Fibroblast of skin of left biceps (primary cell): ENCODE measurements around the gene RASSF5.

Source experiments
- DNase-seq, 2 experiments: peaks; one replicate each; pipeline ENCODE4 v3.0.0-alpha.2; 2013; ENCODE audit warnings: low read depth in 2 of 2

Gene RASSF5

DNA sequence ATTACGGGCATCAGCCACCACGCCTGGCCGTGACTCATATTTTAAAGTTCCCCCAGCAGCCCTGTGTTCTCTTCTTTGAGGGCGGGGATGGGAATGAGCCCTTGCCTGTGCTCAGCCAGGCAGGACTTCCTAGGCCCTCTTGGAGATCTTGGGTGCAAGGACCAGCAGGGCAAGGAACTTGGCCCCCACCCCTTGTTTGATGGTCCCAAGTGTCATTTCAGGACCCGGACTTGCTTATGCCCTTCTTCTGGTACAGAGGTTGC, 9.3 kb downstream of the RASSF5 start:
- no peak for DNase-seq

- DNase-seq: no peak
Measured at GRCh38 chr1:206517784-206518183, 10.5 kb downstream of the RASSF5 start.

DNA sequence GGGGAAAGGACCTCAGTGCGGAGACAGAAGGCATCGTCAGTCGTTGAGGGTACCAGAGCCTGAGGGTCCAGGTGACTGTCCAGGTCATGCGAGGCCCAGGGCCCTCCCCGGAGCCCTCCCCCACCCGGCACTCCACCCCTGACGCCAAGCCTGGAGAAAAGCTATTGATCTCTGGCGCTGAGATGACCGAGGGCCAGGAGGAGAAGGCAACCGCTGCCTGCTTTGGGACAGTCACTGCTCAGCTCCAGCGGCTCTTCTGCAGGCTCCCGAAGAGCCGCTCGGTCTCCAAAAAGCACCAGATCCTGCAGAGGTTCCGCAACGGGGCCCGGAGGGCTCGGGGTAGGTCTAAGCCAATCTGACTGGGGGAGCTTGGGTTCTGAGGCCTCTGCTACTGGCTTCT, 10.9 kb downstream of the RASSF5 start:
- no peak for DNase-seq

GRCh38 chr1:206518743-206519142, 11.4 kb downstream of the RASSF5 start:
- DNase-seq: no peak

DNA sequence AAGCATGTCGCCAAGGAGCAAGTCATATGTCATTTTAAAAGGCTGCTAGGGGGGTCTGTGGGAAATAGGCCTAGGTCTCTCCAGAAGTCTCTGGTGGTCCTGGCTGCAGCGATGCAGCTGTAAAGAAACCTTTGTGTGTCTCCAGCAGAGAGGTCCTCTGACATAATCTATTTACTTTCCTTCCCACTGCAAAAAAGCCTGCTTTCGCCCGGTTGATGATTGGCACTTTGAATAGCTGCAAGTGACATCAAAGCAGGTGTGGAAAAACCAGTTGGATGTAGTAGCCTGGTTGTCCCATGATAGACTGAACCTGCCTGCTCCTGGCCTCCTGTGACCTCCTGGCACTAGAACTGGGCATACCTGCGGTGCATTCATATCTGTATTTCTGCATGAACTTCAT, 13.8 kb downstream of the RASSF5 start:
- no peak for DNase-seq

GRCh38 chr1:206521694-206522402, 14.5 kb downstream of the RASSF5 start:
- no peak for DNase-seq

GRCh38 chr1:206524739-206525364, 17.5 kb downstream of the RASSF5 start:
- DNase-seq: no peak

GRCh38 chr1:206526064-206526911, 19.0 kb downstream of the RASSF5 start:
- no peak for DNase-seq

DNA sequence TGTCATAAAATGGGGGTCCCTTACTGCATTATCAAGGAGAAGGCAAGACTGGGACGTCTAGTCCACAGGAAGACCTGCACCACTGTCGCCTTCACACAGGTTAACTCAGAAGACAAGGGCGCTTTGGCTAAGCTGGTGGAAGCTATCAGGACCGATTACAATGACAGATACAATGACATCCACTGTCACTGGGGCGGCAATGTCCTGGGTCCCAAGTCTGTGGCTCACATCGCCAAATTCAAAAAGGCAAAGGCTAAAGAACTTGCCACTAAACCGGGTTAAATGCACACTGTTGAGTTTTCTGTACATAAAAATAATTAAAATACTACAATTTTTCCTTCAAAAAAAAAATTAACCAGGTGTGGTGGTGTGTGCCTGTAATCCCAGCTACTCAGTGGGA, 22.1 kb downstream of the RASSF5 start:
- no peak for DNase-seq

- DNase-seq: no peak
Measured at GRCh38 chr1:206532368-206532767, 25.0 kb downstream of the RASSF5 start.

DNA sequence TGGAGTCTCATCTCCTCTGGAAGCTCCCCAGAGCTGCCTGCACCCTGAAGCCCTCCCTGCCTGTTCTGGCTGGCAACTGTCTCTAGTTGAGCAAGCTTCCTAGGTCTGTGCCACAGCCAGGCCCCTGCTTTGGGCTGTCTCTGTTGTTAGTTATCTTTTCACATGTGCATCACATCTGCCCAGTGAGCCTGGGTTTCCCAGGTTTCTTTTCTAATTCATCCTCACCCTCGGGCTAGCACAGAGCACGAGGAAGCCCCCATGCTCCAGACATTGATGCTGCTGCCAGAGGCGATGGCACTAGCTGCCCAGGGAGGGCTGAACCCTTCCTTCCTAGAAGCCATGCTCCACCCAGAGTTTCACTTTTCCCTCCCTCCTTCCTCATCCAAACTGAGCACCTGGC, 27.2 kb downstream of the RASSF5 start:
- no peak for DNase-seq

GRCh38 chr1:206535853-206536188, 28.5 kb downstream of the RASSF5 start:
- no peak for DNase-seq

GRCh38 chr1:206537141-206537540, 29.8 kb downstream of the RASSF5 start:
- no peak for DNase-seq

DNA sequence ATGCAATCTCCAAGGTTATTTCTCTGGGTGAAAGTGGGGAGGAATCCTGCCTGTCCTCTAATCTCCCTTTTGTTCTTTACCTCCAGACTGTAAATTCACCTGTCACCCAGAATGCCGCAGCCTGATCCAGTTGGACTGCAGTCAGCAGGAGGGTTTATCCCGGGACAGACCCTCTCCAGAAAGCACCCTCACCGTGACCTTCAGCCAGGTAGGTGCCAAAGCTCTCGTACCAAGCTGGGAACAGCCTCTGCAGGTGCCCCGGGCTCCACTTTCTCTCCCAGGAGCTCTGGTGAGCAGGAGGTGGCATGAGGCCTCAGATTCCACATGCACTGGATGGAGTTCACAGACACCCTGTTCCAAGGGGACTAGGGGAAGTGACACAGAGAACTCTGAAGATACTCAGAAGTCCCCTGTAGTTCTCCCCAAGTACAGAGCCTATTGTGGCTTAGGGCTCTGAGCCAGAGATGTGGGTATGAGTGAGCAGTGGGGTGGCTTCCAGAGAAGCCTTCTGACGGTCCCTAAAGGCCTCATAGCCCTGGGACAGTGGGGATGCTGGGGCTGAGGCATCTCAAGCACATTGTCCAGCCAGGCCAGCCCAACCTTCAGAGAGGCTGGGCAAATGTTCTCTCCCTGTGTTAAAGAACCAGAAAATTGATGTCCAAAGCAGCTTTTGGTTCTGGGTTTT, 30.9 kb downstream of the RASSF5 start:
- DNase-seq: no peak

DNA sequence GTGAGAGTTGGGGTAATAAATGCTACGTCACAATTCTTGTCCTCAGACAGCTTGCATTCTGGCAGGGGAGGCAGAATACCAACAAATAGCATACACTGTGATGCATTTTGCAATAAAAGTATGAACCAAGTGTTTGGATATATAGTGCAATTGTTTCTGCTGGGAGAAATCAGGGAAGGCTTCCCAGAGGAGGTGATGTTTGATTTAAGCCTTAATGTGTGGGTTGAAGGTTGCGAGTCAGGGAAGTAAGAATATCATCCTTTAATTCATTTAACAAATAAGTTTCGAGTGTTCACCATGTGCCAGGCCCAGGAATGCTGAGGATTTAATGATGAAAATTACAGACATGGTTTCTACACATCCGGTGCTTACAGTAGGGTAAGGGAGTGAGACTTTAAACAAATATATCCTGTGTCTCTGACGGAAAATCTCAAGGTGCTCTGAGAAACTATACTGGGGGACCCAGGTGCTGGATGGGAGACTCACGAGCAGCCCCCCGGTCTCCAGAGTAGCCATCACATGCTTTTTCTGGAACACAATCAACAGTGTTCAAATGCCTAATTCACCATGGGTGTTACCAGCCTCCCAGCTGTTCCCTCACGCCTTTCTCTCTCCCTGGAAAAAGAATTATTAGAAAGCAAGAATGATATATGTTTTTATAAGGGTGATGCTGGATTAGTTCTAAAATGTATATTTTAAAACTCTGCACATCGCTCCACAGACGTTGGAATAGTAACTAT, 31.7 kb downstream of the RASSF5 start:
- DNase-seq: no peak

DNA sequence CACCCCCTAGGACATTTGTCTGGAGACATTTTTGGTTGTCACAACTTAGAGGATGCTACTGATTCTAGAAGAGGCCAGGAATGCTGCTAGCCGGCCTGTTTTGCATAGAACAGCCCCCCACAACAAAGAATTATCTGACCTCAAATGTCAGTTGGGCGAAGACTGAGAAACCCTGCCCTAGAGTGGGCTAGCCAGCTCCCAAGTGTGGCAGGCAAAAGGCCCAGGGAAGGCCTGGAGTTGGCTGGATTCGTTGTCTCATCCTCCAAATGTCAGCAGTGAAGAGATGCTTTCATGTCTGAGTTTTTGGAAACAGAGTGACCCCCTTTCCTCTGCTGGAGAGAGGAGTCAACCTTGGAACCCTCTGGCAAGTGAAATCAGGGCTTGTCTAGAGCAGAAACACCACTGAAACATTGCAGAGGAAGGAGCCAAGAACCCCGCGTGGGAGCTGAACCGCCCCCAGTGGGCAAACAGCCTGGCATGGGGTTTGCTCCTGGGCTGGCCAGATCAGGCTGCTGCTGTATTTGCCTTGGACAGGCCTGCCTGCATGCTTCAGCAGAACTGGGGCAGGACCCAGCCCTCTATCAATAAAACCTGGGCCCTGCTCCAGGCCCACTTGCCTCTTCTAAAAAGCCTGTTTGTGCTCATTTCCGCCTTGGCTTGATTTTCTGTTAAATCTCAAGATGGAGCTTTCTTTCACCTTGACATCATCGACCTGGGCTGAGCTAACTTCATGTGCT, 32.9 kb downstream of the RASSF5 start:
- no peak for DNase-seq

DNA sequence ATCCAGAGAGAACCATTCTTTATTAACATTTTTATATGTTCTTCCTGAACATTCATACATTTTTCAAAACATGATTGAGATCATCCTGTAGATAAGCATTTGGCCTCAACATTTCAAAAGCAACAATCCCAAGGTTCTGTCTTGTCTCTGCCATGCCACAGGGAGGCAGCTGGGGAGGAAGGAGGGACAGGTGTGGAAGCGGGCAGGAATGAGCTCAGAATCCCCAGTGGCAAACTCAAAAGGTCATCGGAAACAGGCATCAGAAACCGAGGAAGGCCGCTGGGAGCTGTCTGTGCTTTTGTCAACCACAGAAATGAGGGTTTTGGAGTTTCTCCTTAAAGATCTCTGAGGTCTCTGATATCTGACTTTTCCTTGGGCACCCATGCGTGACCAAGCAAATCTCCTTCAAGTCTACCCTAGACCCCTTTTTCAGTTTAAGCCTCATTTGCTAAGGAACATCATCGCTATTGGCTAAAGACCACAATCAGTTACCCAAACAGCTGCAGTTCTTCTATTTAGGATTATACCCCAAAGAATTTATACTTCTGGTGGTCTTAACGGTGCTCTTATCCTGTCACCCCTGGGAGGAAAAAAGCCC, 34.0 kb downstream of the RASSF5 start:
- DNase-seq: no peak

DNA sequence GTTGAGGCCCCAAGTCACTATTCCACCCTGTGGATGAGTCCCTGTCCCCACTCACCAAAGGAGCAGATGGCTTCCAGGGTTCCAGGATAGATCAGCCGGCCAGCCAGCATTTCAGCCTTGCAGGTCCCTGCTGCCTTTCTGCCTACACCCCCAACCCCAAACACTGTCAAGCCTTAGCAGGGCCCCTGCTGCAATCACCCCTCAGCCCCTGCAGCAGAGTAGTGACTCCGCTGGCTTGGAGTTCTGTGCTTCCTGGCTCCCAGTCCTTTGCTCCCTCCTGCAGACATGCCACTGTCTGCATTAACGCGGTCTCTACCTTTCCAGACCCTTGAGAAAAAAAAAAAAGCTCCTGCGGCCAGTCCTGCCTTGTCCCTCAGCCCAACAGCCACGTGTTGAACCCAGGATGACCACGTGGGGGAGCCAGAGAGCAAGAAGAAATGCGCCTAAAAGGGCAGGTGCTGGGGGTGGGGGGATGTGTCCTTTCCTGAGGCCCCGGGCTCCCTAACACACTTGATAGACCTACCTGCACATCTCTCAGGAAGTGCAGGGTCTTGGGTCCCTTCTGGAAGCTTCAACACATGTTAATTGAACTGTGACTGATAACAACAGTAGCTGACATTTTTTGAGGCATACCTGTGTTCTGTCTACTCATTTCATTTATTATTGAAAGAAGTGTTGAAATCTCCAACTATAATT, 37.4 kb downstream of the RASSF5 start:
- DNase-seq: peak in 1 of 2 experiments; percentile 8

DNA sequence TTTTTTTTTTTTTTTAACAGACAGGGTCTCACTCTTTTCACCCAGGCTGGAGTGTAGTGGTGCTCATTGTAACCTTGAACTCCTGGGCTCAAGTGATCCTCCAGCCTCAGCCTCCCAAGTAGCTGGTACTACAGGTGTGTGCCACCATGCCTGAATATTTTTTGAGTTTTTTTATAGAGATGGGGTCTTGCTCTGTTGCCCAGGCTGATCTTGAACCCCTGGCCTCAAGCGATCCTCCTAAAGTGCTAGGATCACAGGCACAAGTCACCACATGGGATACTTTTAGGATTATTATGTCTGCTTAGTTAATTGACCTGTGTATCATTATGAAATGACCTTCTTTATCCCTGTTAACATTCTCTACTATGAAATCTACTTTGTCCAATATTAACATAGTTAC, 38.0 kb downstream of the RASSF5 start:
- no peak for DNase-seq

DNA sequence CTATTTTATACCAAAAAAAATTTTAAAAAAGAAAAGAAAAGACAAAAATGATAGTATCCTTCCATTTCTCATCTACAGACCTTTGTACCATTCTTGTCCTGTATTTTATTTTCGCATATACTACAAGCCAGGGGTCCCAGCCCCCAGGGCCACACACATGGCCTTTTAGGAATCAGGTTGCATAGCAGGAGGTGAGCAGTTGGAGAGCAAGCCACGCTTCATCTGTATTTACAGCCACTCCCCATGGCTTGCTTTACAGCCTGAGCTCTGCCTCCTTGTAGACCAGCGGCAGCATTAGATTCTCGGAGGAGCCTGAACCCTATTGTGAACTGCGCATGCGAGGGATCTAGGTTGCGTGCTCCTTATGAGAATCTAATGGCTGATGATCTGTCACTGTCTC, 39.8 kb downstream of the RASSF5 start:
- DNase-seq: no peak
